NCI-H774 (cell line): ENCODE results near the gene CD70.
"Not testable (repeated sequence)": the region's sequence is repeated elsewhere in the genome, so short reads cannot be mapped to it uniquely, and the experiment has no call there.

ENCODE experiments used
- DNase-seq: peaks from one replicate; lab custom pipeline; 2025; lab: John Stamatoyannopoulos, UW

CD70 gene

DNA sequence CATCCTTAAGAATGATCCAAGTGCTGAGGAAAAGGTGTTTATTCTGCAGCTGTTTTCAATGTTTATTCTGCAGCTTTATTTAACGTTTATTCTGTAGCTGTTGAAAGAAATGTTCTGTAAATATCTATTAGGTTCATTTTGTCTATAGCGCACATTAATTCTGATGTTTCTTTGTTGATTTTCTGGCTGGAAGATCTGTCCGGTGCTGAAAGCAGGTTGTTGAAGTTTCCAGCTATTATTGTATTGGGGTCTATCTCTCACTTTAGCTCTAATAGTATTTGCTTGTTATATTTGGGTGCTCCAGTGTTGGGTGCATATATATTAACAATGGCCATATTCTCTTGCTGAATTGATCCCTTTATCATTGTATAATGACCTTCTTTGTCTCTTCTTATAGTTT, 20.2 kb downstream of the CD70 start:
- DNase-seq, result no peak

GRCh38 chr19:6568816-6569215, 22.1 kb downstream of the CD70 start:
- no peak for DNase-seq

- DNase-seq, result no peak
Observed at GRCh38 chr19:6568010-6568526, 22.9 kb downstream of the CD70 start.

DNA sequence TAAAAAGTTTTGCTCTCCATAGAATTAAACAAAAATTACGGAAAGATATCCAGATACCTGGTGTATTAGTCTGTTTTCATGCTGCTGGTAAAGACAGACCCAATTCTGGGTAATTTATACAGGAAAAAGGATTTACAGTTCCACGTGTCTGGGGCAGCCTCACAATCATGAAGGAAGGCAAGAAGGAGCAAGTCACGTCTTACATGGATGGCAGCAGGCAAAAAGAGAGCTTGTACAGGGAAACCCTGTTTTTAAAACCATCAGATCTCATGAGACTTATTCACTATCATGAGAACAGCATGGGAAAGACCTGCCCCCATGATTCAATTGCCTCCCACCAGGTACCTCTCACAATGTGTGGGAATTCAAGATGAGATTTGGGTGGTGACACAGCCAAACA, 24.2 kb downstream of the CD70 start:
- not testable (repeated sequence) for DNase-seq

- no peak for DNase-seq
Observed at GRCh38 chr19:6564393-6564792, 26.6 kb downstream of the CD70 start.

GRCh38 chr19:6562437-6562836, 28.5 kb downstream of the CD70 start:
- not testable (repeated sequence) for DNase-seq

- DNase-seq, result no peak
Observed at GRCh38 chr19:6556480-6557195, 34.3 kb downstream of the CD70 start.

- no peak for DNase-seq
Observed at GRCh38 chr19:6556043-6556449, 34.9 kb downstream of the CD70 start.

DNA sequence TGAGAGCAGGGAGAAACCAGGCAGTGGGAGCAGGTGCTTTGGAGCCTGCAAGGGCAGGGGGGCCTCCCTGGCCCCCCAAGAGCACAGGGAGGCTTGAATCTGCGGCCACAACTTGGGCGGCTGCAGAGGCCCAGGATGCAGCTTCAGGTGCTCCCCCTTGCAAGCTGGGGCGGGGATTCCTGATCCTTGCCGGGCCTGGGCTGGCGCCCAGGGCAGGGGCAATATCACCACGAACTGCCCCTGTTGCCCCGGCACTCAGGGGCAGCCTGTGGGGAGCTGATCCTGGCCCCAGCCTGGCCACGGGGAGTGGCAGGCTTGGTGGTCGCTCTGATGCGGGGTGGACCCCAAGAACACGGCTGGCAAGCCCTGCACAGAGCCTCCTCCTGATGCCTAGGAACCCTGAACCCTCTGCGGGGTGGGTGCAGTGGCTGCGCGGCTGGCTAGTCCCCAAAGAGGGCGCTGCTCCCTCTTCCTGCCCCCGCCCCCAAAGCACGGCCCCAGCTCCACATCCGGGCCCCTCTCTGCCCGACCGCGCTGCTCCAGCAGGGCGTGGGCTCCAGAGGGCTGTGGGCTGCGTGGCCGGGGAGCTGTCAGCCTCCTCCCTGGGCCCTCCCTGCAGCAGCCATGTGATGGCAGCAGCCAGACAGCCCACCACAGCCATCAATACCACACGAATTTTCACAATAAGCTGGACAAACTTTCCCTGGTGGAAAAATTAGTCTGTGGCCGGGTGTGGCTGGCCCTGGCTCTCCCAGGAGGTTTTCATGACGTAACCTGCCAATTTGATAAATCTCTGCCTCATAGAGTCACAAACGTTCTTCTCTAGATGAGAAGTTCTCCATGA, 39.1 kb downstream of the CD70 start:
- DNase-seq, result no peak

DNA sequence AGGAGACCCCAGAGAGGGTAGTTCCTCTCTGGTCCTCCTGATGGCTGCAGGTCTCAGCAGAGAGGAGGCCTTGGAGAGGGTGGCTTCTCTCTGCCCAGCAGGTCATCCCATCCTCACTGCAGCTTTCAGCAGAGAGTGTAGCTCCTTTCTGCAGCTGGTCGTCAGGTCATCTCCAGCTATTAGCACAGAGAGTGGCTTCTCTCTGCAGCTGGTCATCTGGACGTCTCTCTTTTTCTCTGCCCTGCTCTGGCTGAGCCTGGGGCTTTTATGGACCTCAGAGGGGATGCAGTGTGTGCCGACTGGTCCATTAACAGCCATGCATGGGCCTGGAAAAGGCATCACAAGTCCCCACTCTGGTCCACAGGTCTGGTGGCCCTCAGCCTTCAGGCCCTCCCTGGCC, 39.9 kb downstream of the CD70 start:
- DNase-seq, result no peak

- not testable (repeated sequence) for DNase-seq
Observed at GRCh38 chr19:6550679-6551078, 40.3 kb downstream of the CD70 start.

GRCh38 chr19:6543866-6544347, 47.0 kb downstream of the CD70 start:
- DNase-seq, result no peak

DNA sequence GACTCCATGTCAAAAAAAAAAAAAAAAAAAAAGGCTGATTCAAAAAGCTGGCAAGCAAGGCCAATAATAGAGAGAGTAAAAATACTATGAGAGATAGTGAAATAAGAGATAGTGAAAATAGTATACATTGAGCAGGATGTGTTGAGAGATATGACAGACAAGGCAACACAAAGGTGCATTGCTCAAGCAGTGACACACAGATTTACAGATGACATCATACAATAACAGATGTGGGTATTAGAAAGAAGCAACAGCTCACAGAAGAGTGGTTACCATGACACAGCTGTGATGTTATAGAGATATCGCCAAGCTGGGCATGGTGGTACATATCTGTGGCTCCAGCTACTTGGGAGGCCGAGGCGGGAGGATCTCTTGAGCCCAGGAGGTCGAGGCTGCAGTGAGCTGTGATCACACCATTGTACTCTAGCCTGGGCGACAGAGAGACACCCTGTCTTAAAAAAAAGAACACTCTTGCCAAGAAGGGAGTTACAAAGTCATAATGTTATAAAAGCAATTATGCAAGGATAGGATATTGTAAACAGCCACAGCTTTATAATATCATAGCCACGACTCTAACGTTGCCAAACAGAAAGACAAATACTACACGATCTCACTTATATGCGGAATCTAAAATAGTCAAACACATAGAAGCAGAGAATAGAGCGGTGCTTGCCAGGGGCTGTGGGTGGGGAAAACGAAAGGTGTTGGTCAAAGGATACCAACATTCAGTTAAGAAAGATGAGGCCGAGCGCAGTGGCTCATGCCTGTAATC, 49.8 kb downstream of the CD70 start:
- DNase-seq, result no peak

DNA sequence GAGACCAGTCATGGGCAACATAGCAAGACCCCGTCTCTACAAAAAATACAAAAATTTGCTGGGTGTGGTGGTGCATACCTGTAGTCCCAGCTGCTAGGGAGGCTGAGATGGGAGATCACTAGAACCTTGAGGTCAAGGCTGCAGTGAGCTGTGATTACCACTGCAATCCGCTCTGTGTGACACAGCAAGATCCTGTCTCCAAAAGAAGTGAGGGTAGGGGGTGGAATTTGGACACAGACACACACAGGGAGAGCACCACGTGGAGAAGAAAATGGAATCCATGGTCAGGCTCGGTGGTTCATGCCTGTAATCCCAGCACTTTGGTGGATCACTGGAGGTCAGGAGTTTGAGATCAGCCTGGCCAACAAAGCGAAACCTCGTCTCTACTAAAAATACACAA, 51.4 kb downstream of the CD70 start:
- no peak for DNase-seq
